GM06990 (cell line): ENCODE measurements around the gene CUBN.

ENCODE experiments used
- DNase-seq: peaks from one replicate; pipeline ENCODE4 v3.0.0-alpha.2; 2011; ENCODE audit not compliant: insufficient read length; ENCODE audit errors: extremely low read depth
- H3K27me3 ChIP-seq: replicated peaks from 2 replicates; pipeline ENCODE4 v1.6.0; 2011; ENCODE audit warnings: low read length; ENCODE audit not compliant: control insufficient read depth, insufficient read depth
- H3K36me3 ChIP-seq: 2 replicates; pipeline ENCODE4 v1.5.1; 2011; ENCODE audit warnings: low read length; ENCODE audit not compliant: control insufficient read depth, insufficient read depth
- H3K4me3 ChIP-seq: replicated peaks from 2 replicates; pipeline ENCODE4 v1.5.1; 2011; ENCODE audit warnings: low read depth, mild to moderate bottlenecking, control low read depth, low read length
- TF ChIP-seq, protein P1 (sequence below): IDR thresholded peaks from 2 replicates; pipeline ENCODE4 v1.5.1; 2011; ENCODE audit warnings: low read length, control low read depth, mild to moderate bottlenecking, inconsistent platforms; ENCODE audit not compliant: insufficient read depth, poor library complexity, severe bottlenecking

CUBN gene

DNA sequence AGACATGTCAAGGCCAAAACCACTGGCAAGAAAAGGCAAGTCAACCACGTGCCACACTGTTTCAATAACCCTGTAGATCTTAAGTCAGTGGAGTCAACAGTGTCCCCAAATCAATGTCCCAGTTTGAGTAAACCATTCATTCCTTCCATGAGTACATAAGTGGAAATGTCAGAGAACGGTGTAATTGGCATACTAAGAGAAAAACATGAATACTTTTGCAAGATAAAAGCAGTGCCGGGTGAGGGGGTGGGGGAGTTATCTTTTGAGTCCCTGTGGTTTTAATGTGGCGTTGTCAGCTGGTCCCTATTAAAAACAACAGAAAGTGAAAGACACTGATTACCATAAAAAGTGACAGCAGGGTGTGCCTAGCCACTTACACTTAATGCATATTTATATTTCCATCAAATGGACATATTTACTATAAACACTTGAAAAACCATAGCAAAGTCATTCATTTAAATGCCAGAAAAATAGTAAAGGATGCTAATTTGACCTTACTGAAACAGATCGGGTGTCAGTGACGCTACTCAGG is 350.2 kb downstream of the CUBN start:
- TF ChIP-seq, protein P1, sequence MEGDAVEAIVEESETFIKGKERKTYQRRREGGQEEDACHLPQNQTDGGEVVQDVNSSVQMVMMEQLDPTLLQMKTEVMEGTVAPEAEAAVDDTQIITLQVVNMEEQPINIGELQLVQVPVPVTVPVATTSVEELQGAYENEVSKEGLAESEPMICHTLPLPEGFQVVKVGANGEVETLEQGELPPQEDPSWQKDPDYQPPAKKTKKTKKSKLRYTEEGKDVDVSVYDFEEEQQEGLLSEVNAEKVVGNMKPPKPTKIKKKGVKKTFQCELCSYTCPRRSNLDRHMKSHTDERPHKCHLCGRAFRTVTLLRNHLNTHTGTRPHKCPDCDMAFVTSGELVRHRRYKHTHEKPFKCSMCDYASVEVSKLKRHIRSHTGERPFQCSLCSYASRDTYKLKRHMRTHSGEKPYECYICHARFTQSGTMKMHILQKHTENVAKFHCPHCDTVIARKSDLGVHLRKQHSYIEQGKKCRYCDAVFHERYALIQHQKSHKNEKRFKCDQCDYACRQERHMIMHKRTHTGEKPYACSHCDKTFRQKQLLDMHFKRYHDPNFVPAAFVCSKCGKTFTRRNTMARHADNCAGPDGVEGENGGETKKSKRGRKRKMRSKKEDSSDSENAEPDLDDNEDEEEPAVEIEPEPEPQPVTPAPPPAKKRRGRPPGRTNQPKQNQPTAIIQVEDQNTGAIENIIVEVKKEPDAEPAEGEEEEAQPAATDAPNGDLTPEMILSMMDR = no peak
- H3K27me3 ChIP-seq = no peaks in the 10 kb centered on the region
- DNase-seq = no peak
- no peak overlapping the region for H3K4me3 ChIP-seq
- H3K36me3 ChIP-seq = no peaks in the 10 kb centered on the region; the same call in none of the 2 replicates

- Histone ChIP-seq H3K36me3 (no peaks in the 10 kb centered on the region; the same call in none of the 2 replicates), H3K4me3 (no peak overlapping the region), H3K27me3 (no peaks in the 10 kb centered on the region)
- DNase-seq = no peak
- TF ChIP-seq, protein P1 = peak; percentile 57
Measured at GRCh38 chr10:16777473-16778370, 351.9 kb downstream of the CUBN start.

DNA sequence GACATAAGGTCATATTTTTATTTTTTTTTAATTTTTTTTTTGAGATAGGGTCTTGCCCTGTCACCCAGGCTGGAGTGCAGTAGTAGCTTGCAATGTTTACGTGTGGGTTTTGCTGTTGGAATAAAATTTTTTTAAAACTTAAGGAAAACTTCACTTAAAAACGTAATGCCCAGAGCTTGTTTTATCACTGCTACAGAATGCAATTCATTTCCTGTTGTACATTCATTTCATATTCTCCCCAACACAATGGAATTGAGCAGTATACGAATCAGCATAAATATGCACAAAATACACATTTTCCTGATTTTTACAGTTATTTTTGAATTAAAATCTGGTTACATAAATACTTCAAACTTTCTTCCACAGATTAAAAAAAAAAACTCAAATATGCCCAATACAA is 352.7 kb downstream of the CUBN start:
- Histone ChIP-seq H3K36me3 (no peaks in the 10 kb centered on the region; the same call in none of the 2 replicates), H3K27me3 (no peaks in the 10 kb centered on the region), H3K4me3 (no peak overlapping the region)
- TF ChIP-seq, protein P1 = no peak
- DNase-seq = no peak
